Measurements from ENCODE around the gene MRPL33. TPM values are rescaled to one million over a fixed set of nuclear protein-coding genes. Genes with fewer than 3 reads are reported as not detected.

The MRPL33 gene
- total and polyA plus RNA-seq, 12 donors, result 123 to 661 (median 253) TPM

DNA sequence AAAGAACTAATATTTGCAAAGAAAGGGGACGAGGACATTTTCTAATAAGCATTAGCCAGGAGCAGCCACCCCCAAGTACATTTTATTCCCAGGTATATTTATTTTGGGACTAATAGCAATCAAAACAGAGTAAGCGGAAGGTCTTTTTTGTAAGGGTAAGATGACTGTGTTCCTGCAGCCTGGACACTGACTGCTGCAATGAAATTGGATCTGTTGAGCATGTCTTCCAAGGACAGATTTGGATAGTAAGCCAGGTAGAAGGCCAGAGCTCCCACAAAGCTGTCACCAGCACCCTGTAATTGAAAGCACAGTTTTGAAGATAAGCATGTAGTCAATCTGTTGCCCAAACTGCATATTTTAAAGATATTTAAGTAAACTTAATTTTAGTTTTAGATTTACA, 10.0 kb downstream of the MRPL33 start:
- DNase-seq (no peak), ATAC-seq (no peak)
- 95 to 98% methylated on average over 2 of the region's 2 CpGs for WGBS, 2 donors
- H3K9me3 ChIP-seq, result no peaks in the 10 kb centered on the region
- peaks cover 0 to 36% (median 0%) of the 10 kb centered on the region in 9 donors for H3K36me3 ChIP-seq
- H3K4me1 ChIP-seq, result peaks cover 0 to 67% (median 30%) of the 10 kb centered on the region in 9 donors
- TF ChIP-seq, protein P1, sequence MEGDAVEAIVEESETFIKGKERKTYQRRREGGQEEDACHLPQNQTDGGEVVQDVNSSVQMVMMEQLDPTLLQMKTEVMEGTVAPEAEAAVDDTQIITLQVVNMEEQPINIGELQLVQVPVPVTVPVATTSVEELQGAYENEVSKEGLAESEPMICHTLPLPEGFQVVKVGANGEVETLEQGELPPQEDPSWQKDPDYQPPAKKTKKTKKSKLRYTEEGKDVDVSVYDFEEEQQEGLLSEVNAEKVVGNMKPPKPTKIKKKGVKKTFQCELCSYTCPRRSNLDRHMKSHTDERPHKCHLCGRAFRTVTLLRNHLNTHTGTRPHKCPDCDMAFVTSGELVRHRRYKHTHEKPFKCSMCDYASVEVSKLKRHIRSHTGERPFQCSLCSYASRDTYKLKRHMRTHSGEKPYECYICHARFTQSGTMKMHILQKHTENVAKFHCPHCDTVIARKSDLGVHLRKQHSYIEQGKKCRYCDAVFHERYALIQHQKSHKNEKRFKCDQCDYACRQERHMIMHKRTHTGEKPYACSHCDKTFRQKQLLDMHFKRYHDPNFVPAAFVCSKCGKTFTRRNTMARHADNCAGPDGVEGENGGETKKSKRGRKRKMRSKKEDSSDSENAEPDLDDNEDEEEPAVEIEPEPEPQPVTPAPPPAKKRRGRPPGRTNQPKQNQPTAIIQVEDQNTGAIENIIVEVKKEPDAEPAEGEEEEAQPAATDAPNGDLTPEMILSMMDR (IDR thresholded peaks at IDR 0.05), result no peak
- no peaks in the 10 kb centered on the region for H3K27me3 ChIP-seq
- intact Hi-C loops (cut with DNase I), result loop anchor here in 1 of 10 donors (2.0 kb wide), 1 partner anchor 13 kb away; no protein-coding TSS in a partner anchor
- no peak overlapping the region for H3K4me3 ChIP-seq
- peak overlapping the region in 6 of 10 donors; percentile 25 to 92 (median 68) for H3K27ac ChIP-seq

DNA sequence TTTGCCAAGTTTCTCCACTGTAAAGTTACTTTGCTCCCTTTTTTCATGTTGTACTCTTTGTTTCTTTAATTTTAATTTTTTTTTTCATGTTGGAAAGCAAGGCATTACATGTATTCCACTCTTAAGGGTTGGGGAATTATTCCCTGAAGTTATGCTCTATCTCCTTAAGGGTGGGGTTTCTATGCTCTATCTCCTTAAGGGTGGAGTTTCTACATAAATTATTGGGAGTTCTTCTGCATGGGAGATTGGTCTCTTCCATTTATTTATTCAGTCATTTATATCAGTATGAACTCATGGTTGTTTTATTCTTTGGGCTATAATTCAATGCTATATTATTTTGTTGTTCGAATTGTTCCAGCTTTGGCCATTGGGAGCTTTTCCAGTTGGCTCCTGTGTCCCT, 11.2 kb downstream of the MRPL33 start:
- 91 to 92% methylated on average over 1 of the region's 1 CpG for WGBS, 2 donors
- Histone ChIP-seq H3K9me3 (no peaks in the 10 kb centered on the region), H3K4me1 (peaks cover 0 to 55% (median 21%) of the 10 kb centered on the region in 9 donors), H3K4me3 (no peak overlapping the region), H3K27ac (peak overlapping the region in 2 of 10 donors; percentile 13 to 25), H3K36me3 (peaks cover 0 to 30% (median 0%) of the 10 kb centered on the region in 9 donors), H3K27me3 (no peaks in the 10 kb centered on the region)
- DNase-seq (no peak), ATAC-seq (no peak)
- intact Hi-C loops (cut with DNase I), result no loop called here
- TF ChIP-seq, protein P1 (IDR thresholded peaks at IDR 0.05), result no peak

DNA sequence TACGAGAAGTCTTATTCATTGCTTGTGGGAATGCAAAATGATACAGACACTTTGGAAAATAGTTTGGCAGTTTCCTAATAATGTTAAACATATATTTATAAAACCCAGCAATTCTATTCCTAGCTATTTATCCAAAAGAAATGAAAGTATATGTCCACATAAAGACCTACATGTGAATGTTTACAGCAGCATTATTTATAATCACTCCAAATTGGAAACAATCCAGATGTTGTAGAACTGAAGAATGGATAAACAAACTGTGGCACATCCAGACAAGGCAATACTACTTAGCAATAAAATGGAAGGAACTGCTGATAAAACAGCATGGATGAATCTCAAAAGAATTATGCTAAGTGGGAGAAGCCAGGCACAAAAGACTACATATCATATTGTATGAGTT, 19.3 kb downstream of the MRPL33 start:
- TF ChIP-seq, protein P1 (IDR thresholded peaks at IDR 0.05), result no peak
- DNase-seq, result no peak
- Histone ChIP-seq H3K27ac (no peak overlapping the region), H3K9me3 (peaks cover 0 to 3% (median 0%) of the 10 kb centered on the region in 11 donors), H3K27me3 (no peaks in the 10 kb centered on the region), H3K4me1 (peaks cover 0 to 21% (median 12%) of the 10 kb centered on the region in 9 donors), H3K4me3 (no peak overlapping the region), H3K36me3 (no peaks in the 10 kb centered on the region)
- 94 to 95% methylated on average over 1 of the region's 1 CpG for WGBS, 2 donors
- no peak for ATAC-seq
- intact Hi-C loops (cut with DNase I), result loop anchor here in 1 of 10 donors (10.0 kb wide), 1 partner anchor 604 kb away; the partner anchor contains the start of gene FOSL2

DNA sequence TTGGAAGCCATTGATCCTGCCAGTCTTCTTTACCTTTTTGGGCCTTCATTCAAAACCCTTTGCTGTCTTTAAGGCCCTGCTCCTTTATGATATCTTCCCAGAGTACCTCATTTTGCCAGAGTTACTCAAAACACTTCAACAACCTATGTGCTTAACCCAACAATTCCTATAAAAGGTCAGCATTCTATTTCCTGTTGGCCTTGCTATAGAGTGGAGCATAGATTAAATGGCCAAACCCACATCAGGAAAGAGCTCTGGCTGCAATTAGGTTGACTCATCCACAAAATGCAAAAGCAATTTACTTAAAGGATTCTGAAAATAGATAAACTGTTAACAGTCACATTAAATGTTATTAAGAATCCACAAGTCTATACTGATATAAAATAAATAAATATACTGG, 21.2 kb downstream of the MRPL33 start:
- H3K27ac ChIP-seq, result no peak overlapping the region
- intact Hi-C loops (cut with DNase I), result loop anchor here in 1 of 10 donors (10.0 kb wide), 1 partner anchor 602 kb away; the partner anchor contains the start of gene FOSL2
- peaks cover 0 to 3% (median 0%) of the 10 kb centered on the region in 11 donors for H3K9me3 ChIP-seq
- no peaks in the 10 kb centered on the region for H3K27me3 ChIP-seq
- no peak for DNase-seq
- ATAC-seq, result no peak
- TF ChIP-seq, protein P1 (IDR thresholded peaks at IDR 0.05), result no peak
- peaks cover 7 to 40% (median 29%) of the 10 kb centered on the region in 9 donors for H3K4me1 ChIP-seq
- H3K4me3 ChIP-seq, result no peak overlapping the region
- H3K36me3 ChIP-seq, result no peaks in the 10 kb centered on the region
